NCI-H345 treated with DMSO at 0.1 percent for 48 hours (cell line): ENCODE data around the gene TUBGCP6.

Experiments used
- DNase-seq: peaks from one replicate; lab custom pipeline; 2025; ENCODE audit not compliant: unreplicated experiment; lab: John Stamatoyannopoulos, UW

The TUBGCP6 gene

DNA sequence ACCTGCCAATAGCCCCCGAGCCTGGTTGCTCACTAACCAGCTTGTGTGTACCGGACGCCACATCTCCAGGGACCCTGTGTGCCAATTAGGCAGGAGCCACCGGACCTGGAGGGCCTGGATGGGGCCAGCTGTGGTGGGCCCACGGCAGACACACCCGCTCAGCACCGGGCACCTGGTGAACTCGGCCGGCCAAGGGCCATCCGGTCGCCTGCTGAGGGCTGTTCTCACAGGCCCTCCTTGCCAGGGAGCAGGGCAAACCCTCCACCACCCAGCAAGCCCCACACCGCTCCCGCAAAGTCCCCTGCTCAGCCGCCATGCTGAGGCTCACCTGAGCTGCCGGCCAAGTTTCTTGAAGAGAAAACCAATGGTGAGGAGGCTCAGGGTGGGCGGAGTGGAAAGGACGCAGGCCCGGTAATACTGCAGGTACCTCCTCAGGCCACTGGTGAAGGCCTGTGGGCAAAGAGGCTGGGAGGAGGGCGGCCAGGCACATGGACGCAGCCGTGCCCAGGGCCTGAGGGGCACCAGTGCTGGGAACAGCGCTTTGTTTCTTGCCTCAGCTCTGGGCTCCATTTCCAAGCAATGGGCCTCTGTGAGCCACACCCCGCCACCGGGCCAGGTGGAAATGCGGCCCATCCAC is 17.1 kb downstream of the TUBGCP6 start:
- no peak for DNase-seq

- no peak for DNase-seq
These were observed 18.0 kb downstream of the TUBGCP6 start for GRCh38 chr22:50226875-50227165.

DNA sequence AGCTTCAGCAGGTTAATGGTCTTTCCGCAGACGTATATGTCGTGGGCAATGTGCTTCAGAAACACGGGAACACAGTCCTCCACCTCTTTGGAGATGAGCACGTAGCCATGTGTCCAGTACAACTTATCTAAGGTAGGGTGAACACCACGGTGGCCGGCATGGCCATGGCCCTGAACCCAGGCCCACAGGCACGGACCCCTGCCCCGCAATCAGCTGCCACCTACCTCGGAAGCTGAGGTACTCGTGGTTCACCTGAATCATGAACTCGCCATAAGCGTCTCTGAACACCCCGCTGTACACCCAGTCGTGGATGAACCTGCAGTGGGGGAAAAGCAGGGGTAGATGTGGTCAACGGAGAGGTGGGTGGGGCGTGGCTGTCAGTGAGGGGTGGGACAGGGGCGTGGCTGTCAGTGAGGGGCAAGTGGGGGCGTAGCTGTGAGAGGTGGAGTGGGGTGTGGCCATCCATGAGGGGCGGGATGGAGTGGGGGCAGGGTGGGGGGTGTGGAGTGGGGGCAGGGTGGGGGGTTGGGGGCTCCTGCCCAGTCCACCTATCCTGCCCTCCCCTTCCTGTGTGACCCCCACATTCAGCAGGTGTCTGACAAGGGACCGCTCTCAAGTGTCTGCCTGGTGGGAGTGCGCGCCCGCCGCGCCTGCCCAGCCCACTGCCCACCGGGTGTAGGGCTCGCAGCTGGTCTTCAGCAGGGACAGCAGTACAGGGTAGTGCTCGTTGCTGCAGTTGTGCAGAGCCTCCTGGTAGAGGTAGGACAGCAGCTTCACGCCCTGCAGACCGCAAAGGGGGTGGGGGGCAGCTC is 18.6 kb downstream of the TUBGCP6 start:
- DNase-seq = no peak

DNA sequence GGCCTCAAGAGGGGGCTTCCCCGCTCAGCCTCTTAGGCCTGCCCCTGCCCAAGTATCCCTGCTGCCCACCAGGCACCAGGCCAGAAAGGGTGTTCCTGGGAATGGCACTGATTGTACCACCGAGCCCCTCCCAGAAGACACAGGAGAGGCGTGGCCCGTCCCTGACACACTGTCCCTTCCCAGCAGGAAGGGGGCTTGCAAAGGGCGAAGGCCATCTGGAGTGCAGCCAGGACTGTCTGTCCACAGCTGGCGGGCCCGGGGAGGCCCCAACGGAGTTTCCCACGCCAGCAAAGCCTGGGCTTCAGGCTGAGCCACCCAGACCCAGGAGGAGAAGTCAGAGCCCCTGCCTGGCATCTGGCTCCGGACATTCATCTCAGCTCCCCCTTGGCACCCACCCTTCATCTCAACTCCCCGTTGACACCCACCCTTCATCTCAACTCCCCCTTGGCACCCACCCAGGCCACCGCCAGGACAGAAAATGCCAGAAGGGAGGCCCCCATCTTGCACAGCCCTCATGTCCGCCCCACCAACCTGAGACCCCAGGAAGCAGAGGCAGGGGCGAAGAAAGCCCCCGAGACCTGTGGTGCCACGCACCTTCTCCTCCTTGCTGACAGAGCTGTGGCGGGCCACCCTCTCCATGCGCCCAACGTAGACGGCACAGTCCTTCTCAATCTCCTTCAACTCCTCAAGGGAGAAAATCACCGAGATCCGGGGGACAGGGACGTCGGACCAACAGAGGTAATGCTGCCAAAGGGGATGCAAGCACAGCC is 19.4 kb downstream of the TUBGCP6 start:
- no peak for DNase-seq

GRCh38 chr22:50224071-50224470 is 20.8 kb downstream of the TUBGCP6 start:
- DNase-seq = no peak

GRCh38 chr22:50222508-50222907 is 22.3 kb downstream of the TUBGCP6 start:
- no peak for DNase-seq

- no peak for DNase-seq
These were observed 23.2 kb downstream of the TUBGCP6 start for GRCh38 chr22:50221410-50222300.

- no peak for DNase-seq
These were observed 24.0 kb downstream of the TUBGCP6 start for GRCh38 chr22:50220603-50221409.

DNA sequence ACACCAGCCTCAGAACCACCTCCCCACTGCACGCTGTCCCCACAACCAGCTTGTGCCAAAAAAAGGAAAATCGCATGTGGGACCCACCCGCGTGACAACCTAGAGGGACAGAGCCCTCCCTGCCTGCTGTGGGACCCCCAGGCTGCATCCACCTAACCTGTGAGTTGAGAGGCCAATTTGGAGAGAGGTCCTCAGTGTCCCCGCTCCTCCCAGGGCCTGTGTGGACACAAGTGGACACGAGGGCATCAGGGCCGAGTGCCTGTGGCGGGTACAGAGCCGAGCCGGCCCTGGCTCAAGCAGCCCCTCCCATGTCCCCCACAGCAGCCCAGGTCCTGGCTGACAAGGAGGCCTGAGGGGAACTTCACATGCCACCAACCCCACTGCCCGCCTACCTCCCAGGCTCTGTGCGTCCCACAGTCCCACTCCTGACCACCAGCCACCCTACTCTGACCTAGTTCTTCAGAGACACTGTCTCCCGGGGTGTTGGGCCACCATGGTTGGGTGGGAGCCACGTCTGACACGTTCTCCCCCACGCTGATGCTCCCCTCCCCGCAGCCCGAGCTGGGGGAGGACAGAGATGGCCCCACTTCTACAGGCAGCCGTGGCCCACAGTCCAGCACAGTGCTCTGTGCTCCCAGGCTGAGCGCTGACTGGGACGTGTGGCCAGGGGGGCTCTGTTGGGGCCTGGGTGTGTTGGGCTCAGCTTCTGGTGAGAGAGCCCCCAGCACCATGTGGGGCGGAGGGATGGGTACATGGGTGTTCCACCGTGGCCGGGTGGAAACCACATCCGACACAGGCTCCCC is 24.8 kb downstream of the TUBGCP6 start:
- DNase-seq = no peak

- DNase-seq = peak; percentile 37
These were observed 25.7 kb downstream of the TUBGCP6 start for GRCh38 chr22:50218996-50219727.

- peak; percentile 5 for DNase-seq
These were observed 26.4 kb downstream of the TUBGCP6 start for GRCh38 chr22:50218153-50218995.

DNA sequence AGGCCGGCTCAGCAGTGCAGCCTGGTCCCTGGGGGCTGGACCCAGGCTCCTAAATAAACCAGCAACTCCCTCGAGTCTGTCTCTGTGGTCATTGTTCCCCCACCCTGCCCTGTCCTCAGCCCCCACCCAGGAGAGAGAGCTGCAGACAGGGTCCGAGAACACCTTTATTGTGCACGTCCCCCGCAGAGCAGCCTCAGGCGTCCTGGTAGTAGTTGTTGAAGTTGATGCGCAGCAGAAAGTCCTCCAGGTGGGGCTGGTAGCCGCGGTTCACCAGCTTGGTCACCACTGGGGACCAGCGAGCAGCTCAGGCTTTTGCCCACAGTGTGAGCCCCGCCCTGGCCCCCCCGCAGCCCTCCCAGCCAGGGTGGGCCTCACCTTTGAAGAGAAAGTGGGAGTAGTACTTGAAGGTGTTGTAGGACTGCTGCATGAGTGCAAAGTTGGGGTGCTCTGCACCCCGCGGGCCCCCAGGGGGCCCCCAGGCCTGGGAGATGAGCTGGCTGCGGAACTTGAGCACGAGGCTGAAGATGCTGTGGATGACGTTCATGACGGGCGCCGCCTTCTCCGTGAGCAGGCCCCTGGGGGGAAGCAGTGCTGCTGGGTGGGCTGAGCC is 27.2 kb downstream of the TUBGCP6 start:
- DNase-seq = no peak

DNA sequence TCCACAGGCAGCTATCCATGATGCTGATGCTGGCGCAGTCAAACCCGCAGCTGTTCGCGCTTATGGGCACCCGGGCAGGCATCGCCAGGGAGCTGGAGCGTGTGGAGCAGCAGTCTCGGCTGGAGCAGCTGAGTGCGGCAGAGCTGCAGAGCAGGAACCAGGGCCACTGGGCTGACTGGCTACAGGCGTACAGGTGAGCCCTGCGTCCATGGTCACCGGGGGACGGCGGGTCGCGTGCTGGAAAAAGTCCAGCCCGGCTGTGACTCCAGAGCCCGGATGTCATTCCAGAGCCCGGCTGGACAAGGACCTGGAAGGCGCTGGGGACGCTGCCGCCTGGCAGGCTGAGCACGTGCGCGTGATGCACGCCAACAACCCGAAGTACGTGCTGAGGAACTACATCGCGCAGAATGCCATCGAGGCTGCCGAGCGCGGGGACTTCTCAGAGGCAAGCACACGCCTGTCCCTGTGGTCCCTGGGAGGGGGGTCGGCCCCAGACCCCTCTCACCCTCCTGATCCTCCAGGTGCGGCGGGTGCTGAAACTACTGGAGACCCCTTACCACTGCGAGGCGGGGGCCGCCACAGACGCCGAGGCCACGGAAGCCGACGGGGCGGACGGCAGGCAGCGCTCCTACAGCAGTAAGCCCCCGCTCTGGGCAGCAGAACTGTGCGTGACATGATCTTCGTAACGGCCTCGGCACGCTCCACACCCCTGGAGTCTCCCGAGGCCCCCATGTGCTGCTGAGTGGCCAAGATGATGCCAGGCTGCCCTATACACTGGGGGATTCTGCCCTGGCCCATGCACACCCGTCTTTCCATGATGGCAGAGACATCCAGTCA is 27.9 kb downstream of the TUBGCP6 start:
- no peak for DNase-seq

- DNase-seq = no peak
These were observed 28.7 kb downstream of the TUBGCP6 start for GRCh38 chr22:50216055-50216683.

DNA sequence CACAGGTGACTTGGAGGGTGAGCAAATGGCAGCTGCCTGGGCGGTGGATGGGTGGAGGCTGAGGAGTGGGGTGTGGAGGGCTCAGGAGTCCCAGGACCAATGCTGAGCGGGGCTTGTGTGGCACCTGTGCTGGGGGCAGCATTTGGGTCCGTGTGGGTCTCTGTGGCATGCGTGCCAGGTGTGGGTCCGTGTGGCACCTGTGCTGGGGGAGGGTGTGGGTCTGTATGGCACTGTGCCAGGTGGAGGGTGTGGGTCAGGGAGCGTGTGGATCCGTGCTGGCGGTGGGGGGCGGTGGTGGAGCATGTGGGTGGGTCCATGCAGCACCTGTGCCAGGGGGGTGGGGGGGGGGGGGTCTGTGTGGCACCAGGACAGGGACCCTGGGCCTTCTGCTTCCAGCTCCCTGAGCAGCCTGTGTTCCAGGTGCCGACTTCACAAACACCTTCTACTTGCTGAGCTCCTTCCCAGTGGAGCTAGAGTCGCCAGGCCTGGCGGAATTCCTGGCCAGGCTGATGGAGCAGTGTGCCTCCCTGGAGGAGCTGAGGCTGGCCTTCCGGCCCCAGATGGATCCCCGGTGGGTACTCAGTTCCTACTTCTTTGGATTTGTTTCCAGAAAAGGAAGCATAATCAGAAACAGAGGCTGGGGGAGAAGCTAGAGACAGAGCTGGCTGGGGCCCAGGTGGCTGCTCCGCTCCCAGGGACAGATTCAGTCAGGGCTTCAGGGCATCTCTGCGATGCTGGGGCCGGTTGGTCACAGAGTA is 29.3 kb downstream of the TUBGCP6 start:
- DNase-seq = no peak
